ENCODE results near the gene PHF11.

PHF11 gene

GRCh38 chr13:49459580-49459979 is 36.2 kb upstream of the PHF11 start:
- Histone ChIP-seq H3K27me3 (no peaks in the 10 kb centered on the region), H3K9me3 (no peaks in the 10 kb centered on the region), H3K4me1 (peaks cover 0 to 13% (median 3%) of the 10 kb centered on the region in 4 donors), H3K27ac (no peak overlapping the region), H3K36me3 (peaks cover 34 to 37% (median 37%) of the 10 kb centered on the region in 3 donors), H3K4me3 (no peak overlapping the region)
- no peak for TF ChIP-seq CTCF (IDR thresholded peaks at IDR 0.05)
- intact Hi-C loops (cut with DNase I; ENCODE audit: low total_unique reads): no loop called here
- DNase-seq: no peak

GRCh38 chr13:49464085-49464484 is 31.7 kb upstream of the PHF11 start:
- Histone ChIP-seq H3K36me3 (peaks cover 42 to 49% (median 47%) of the 10 kb centered on the region in 3 donors), H3K27me3 (no peaks in the 10 kb centered on the region), H3K4me3 (no peak overlapping the region), H3K9me3 (no peaks in the 10 kb centered on the region), H3K4me1 (no peaks in the 10 kb centered on the region), H3K27ac (no peak overlapping the region)
- DNase-seq: no peak
- no peak for TF ChIP-seq CTCF (IDR thresholded peaks at IDR 0.05)
- intact Hi-C loops (cut with DNase I; ENCODE audit: low total_unique reads): no loop called here

- no peak overlapping the region for H3K4me3 ChIP-seq
- no peaks in the 10 kb centered on the region for H3K4me1 ChIP-seq
- TF ChIP-seq CTCF (IDR thresholded peaks at IDR 0.05): no peak
- H3K27ac ChIP-seq: no peak overlapping the region
- intact Hi-C loops (cut with DNase I; ENCODE audit: low total_unique reads): no loop called here
- H3K9me3 ChIP-seq: no peaks in the 10 kb centered on the region
- no peaks in the 10 kb centered on the region for H3K27me3 ChIP-seq
- H3K36me3 ChIP-seq: peaks cover 46 to 56% (median 53%) of the 10 kb centered on the region in 3 donors
- no peak for DNase-seq
These were observed 31.0 kb upstream of the PHF11 start for GRCh38 chr13:49464621-49465325.

GRCh38 chr13:49466292-49466838 is 29.4 kb upstream of the PHF11 start:
- no peaks in the 10 kb centered on the region for H3K9me3 ChIP-seq
- DNase-seq: no peak
- H3K27ac ChIP-seq: no peak overlapping the region
- intact Hi-C loops (cut with DNase I; ENCODE audit: low total_unique reads): no loop called here
- TF ChIP-seq CTCF (IDR thresholded peaks at IDR 0.05): no peak
- H3K36me3 ChIP-seq: peaks cover 42 to 64% (median 54%) of the 10 kb centered on the region in 3 donors
- no peaks in the 10 kb centered on the region for H3K27me3 ChIP-seq
- H3K4me3 ChIP-seq: no peak overlapping the region
- no peaks in the 10 kb centered on the region for H3K4me1 ChIP-seq

- intact Hi-C loops (cut with DNase I; ENCODE audit: low total_unique reads): no loop called here
- no peak for DNase-seq
- Histone ChIP-seq H3K4me1 (no peaks in the 10 kb centered on the region), H3K4me3 (no peak overlapping the region), H3K27ac (no peak overlapping the region), H3K9me3 (no peaks in the 10 kb centered on the region), H3K27me3 (no peaks in the 10 kb centered on the region), H3K36me3 (peaks cover 41 to 58% (median 47%) of the 10 kb centered on the region in 3 donors)
- TF ChIP-seq CTCF (IDR thresholded peaks at IDR 0.05): no peak
These were observed 23.6 kb upstream of the PHF11 start for GRCh38 chr13:49472186-49472585.

Data from tibial artery (tissue), 4 donors.